ELF-1 (cell line): ENCODE results near the gene LRP6.
"Not testable (repeated sequence)": the region's sequence is repeated elsewhere in the genome, so short reads cannot be mapped to it uniquely, and the experiment has no call there.

Experiments
- DNase-seq: peaks from one replicate; pipeline ENCODE4 v3.0.0-alpha.2; 2016; ENCODE audit warnings: low read depth, low spot score

LRP6 gene

GRCh38 chr12:12180575-12180974 is 86.3 kb downstream of the LRP6 start:
- DNase-seq, result no peak

- no peak for DNase-seq
Measured at GRCh38 chr12:12180136-12180535, 86.7 kb downstream of the LRP6 start.

GRCh38 chr12:12178559-12178958 is 88.3 kb downstream of the LRP6 start:
- DNase-seq, result no peak

GRCh38 chr12:12176402-12176801 is 90.4 kb downstream of the LRP6 start:
- no peak for DNase-seq

GRCh38 chr12:12171991-12172511 is 94.8 kb downstream of the LRP6 start:
- DNase-seq, result no peak

- no peak for DNase-seq
Measured at GRCh38 chr12:12167847-12168246, 99.0 kb downstream of the LRP6 start.

- DNase-seq, result no peak
Measured at GRCh38 chr12:12166751-12167150, 100.1 kb downstream of the LRP6 start.

GRCh38 chr12:12159988-12160387 is 106.9 kb downstream of the LRP6 start:
- DNase-seq, result no peak

- DNase-seq, result no peak
Measured at GRCh38 chr12:12158858-12159257, 108.0 kb downstream of the LRP6 start.

- no peak for DNase-seq
Measured at GRCh38 chr12:12157424-12157823, 109.4 kb downstream of the LRP6 start.

- DNase-seq, result no peak
Measured at GRCh38 chr12:12156828-12157227, 110.0 kb downstream of the LRP6 start.

GRCh38 chr12:12156116-12156515 is 110.7 kb downstream of the LRP6 start:
- no peak for DNase-seq

GRCh38 chr12:12153596-12153995 is 113.2 kb downstream of the LRP6 start:
- no peak for DNase-seq

- DNase-seq, result no peak
Measured at GRCh38 chr12:12147111-12147510, 119.7 kb downstream of the LRP6 start.

GRCh38 chr12:12144531-12144930 is 122.3 kb downstream of the LRP6 start:
- not testable (repeated sequence) for DNase-seq

- no peak for DNase-seq
Measured at GRCh38 chr12:12141000-12141399, 125.8 kb downstream of the LRP6 start.

- no peak for DNase-seq
Measured at GRCh38 chr12:12138203-12139154, 128.4 kb downstream of the LRP6 start.

GRCh38 chr12:12133785-12134184 is 133.1 kb downstream of the LRP6 start:
- no peak for DNase-seq

- DNase-seq, result peak; percentile 4
Measured at GRCh38 chr12:12133259-12133658, 133.6 kb downstream of the LRP6 start.

- DNase-seq, result no peak
Measured at GRCh38 chr12:12128670-12129069, 138.2 kb downstream of the LRP6 start.

GRCh38 chr12:12127304-12127703 is 139.5 kb downstream of the LRP6 start:
- no peak for DNase-seq

- no peak for DNase-seq
Measured at GRCh38 chr12:12126551-12126950, 140.3 kb downstream of the LRP6 start.

GRCh38 chr12:12123036-12123604 is 143.7 kb downstream of the LRP6 start:
- no peak for DNase-seq
